K562 (cell line): ENCODE measurements around the gene FGF1. TPM values are rescaled to one million over a fixed set of nuclear protein-coding genes. Genes with fewer than 3 reads are reported as not detected.

Source experiments
- ZNF436 ChIP-seq: fragments of 250-450, 450-650 bp; sonication (Bioruptor Pico); formaldehyde crosslinking; IDR thresholded peaks from 2 replicates; pipeline ENCODE4 v1.7.0; 2020; ENCODE audit warnings: mild to moderate bottlenecking
- ZNF785 ChIP-seq: fragments of 250-450 bp; sonication (Bioruptor Pico); IDR thresholded peaks from 2 replicates; pipeline ENCODE4 v1.4.0; 2020; ENCODE audit warnings: mild to moderate bottlenecking
- polyA plus RNA-seq, 8 experiments: library from polyadenylated mRNA; depleted of rRNA in 4 of 8; stranded (reverse) in 5 of 8; unstranded in 3 of 8; fragments of >200 nt; fragmentation: Nextera tagmentation in 2 of 8; fragmentation: Illumina TruSeq in 1 of 8; extraction: Ambion mirVana in 2 of 8; extraction: Trizol in 1 of 8; gene quantifications; 2 replicates each; pipeline versions ENCODE4 v1.2.1 to v1.2.3, GENCODE V29; 2011 to 2014; ENCODE audit warnings: inconsistent platforms in 1 of 8, missing spikeins in 1 of 8
- total RNA-seq, 7 experiments: library from RNA; depleted of rRNA in 6 of 7; stranded (reverse); fragments of >200 nt in 6 of 7; fragmentation: Illumina TruSeq in 2 of 7; extraction: Trizol in 2 of 7; gene quantifications; 2 replicates each; pipeline versions ENCODE4 v1.2.1 to v1.2.3, GENCODE V29; 2011 to 2021; ENCODE audit warnings: low replicate concordance in 1 of 7

FGF1 gene
- total and polyA plus RNA-seq, 9 of the 15 experiments (the other 6 are each of a cell fraction or from before 2014, with no cell fraction given): not detected

- TF ChIP-seq ZNF436 (CRISPR knock-in tag) (no peak), ZNF785 (CRISPR knock-in tag) (no peak)
These were observed 143.0 kb downstream of the FGF1 start (continued) for GRCh38 chr5:142542906-142543305.

Other genes with a start within 250 kb of the FGF1 start
- 0.18 and 0.29 TPM in 2 replicates for gene ARHGAP26, start 84.3 kb upstream of the FGF1 start, total RNA-seq (2014; rRNA removed)
- 0.69 and 1.1 TPM in 2 replicates for gene ARHGAP26, start 84.3 kb upstream of the FGF1 start, total RNA-seq (2014; rRNA removed; fragmentation: Illumina TruSeq; extraction: Trizol)
- gene ARHGAP26, start 84.3 kb upstream of the FGF1 start, total RNA-seq (2015; rRNA removed; fragmentation: Illumina TruSeq; extraction: Trizol): 0.34 and 0.69 TPM in 2 replicates
- gene ARHGAP26, start 84.3 kb upstream of the FGF1 start, total RNA-seq (2021): 0.92 and 1.1 TPM in 2 replicates
- gene ARHGAP26, start 84.3 kb upstream of the FGF1 start, polyA plus RNA-seq (2011; rRNA removed): 0.11 and 0.13 TPM in 2 replicates
- 0.55 and 1.0 TPM in 2 replicates for gene ARHGAP26, start 84.3 kb upstream of the FGF1 start, polyA plus RNA-seq (2014; fragmentation: Illumina TruSeq; extraction: Trizol)
- gene ARHGAP26, start 84.3 kb upstream of the FGF1 start, polyA plus RNA-seq (2014; fragmentation: Nextera tagmentation; extraction: Ambion mirVana): under 1 TPM; 0.23 to 0.53 TPM
- 0.40 and 0.56 TPM in 2 replicates for gene ARHGAP26, start 84.3 kb upstream of the FGF1 start, polyA plus RNA-seq (2014; rRNA removed)